Astrocyte of the spinal cord (primary cell): ENCODE data around the gene BCKDK.
A peak's percentile ranks its signal among the peaks of the same experiment; 100 is the strongest.

ENCODE experiments used
- DNase-seq: peaks from one replicate; pipeline ENCODE4 v3.0.0; 2011; ENCODE audit warnings: low read depth, low spot score
- H3K4me3 ChIP-seq: 2 replicates; pipeline ENCODE4 v1.5.1; 2011; ENCODE audit warnings: low read depth, mild to moderate bottlenecking, low read length, moderate library complexity
- in situ Hi-C: cut with HindIII; loops from 2 replicates; pipeline ENCODE4 v1.10.0; 2017; ENCODE audit warnings: low sequenced_read_pairs
- TF ChIP-seq, protein P1 (sequence below): IDR thresholded peaks from 2 replicates; pipeline ENCODE4 v1.5.1; 2012; ENCODE audit warnings: low read depth, mild to moderate bottlenecking, low read length, inconsistent platforms

The BCKDK gene

DNA sequence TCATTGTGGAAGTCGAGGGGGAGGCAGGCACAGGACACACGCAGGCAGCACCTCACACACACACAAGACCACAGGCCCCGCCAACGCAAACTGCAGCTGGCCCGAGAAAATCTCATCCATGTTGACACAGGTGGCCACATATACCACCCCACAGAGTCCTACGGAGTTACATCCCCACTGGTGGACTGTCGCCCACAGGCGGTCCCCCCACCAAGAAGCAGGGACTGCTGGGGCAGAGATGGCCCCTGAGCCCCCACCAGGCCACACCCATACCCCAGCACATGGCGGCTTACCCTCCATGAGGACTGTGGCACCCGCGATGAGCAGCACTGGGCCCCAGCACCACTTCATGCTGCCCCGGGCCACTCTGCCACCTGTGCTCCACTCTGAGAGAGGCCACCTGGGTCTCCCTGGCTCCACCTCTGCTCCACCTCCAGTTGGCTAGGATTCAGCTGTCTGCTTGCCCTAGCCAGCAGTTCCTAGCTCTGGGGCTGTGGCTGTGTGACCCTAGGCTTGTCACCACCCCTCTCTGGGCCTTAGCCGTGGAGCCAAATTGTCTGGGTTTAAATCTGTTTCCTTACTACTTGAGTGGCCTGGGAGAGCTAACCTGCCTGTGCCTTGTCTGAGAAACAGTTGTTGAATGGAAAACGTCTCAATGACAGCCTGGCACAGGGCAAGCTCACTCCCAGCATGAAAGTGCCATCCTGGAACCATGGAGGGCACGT, 19.6 kb upstream of the BCKDK start, which contains the start of gene PRSS53:
Gene PRSS53 (minus strand): TSS at position 485 of the 725 bp plus-strand sequence. CDS start 134 bp downstream, at position 351.
- in situ Hi-C loops = no loop called here
- no peak within 1 kb of the TSS for H3K4me3 ChIP-seq
- no peak for DNase-seq
- TF ChIP-seq, protein P1, sequence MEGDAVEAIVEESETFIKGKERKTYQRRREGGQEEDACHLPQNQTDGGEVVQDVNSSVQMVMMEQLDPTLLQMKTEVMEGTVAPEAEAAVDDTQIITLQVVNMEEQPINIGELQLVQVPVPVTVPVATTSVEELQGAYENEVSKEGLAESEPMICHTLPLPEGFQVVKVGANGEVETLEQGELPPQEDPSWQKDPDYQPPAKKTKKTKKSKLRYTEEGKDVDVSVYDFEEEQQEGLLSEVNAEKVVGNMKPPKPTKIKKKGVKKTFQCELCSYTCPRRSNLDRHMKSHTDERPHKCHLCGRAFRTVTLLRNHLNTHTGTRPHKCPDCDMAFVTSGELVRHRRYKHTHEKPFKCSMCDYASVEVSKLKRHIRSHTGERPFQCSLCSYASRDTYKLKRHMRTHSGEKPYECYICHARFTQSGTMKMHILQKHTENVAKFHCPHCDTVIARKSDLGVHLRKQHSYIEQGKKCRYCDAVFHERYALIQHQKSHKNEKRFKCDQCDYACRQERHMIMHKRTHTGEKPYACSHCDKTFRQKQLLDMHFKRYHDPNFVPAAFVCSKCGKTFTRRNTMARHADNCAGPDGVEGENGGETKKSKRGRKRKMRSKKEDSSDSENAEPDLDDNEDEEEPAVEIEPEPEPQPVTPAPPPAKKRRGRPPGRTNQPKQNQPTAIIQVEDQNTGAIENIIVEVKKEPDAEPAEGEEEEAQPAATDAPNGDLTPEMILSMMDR = no peak

DNA sequence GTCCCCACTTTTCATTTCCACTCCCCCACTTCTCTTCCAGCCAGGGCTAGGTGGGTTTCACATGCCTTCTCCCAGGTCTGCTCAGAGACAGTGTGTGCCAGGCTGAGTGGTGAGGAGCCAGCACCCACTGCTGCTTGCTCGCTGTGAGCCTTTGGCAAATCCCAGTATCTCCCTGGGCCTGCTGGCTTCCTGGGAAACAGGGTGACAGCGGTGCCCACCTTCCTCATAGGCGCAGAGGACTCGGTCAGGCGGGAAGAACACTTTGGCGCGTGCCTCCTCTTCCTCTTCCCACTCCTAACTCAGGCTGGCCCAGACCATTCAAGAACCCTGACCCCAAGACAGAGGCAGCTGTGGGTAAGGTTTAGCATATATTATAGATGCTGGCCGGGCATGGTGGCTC, 19.0 kb upstream of the BCKDK start:
- in situ Hi-C loops = no loop called here
- TF ChIP-seq, protein P1 = no peak

DNA sequence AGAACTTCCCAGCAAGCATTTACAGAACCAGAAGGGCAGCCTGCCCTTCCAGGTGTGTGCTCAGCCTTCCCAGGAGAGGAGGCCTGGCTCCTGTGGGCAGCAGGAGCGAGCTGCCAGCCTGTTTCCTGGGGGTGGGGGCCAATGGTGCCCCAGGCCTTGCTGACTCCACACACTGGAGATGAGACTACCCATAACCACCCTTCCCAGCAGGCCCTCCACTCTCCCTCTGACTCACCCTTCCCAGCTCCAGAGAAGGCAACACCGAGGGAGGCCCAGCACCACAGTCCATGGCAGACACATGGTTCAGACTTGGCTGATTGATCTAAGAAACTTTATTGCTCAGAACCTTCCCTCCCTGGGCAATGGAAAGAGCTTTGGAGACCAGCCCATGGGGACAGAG, 17.6 kb upstream of the BCKDK start:
- peak; percentile 73 for DNase-seq
- H3K4me3 ChIP-seq = no peak overlapping the region
- in situ Hi-C loops = no loop called here
- TF ChIP-seq, protein P1 = no peak

More for the DNA sequence above, 19.0 kb upstream of the BCKDK start:
- no peak overlapping the region for H3K4me3 ChIP-seq
- no peak for DNase-seq

DNA sequence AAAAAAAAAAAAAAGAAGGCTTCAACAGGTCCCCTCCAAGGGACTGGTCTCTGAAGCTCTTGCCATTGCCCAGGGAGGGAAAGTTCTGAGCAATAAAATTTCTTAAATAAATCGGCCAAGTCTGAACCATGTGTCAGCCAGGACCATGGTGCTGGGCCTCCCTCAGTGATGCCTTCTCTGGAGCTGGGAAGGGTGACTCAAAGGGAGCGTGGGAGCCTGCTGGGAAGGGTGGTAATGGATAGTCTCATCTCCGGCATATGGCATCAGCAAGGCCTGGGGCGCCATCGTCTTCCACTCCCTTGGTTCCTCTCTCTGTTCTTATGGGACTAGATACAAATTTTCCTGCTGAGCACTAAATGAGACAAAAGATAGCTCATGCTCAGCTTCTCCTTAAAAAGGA, 15.9 kb upstream of the BCKDK start:
- in situ Hi-C loops = no loop called here
- H3K4me3 ChIP-seq = no peak overlapping the region
- TF ChIP-seq, protein P1 = no peak
- peak; percentile 26 for DNase-seq

DNA sequence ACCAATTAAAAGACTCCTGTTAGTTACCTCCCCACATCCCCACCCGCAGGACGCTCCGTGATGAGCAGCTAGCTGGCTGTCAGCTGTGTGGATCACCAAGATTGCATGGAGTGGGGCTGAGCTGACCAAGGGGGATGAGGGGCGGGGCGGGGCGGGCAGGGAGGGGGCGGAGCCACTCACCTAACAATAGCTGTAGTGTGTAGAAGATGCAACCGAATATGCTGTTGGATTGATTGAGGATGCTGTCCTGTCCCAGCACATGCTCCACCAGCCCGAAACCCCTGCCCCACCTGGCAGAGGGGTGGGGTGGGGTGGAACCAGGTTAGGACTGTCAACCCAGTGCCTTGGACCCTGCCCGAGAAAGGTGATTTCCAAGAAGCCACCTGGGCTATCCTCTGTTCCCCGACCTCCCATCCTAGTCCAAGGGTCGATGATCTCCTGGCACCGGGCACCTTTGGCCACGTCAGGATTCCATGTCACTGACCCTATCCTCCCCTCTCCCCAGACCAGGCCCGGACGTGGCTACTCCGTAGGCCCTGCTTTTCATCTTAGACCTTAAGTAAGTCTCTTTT, 15.0 kb upstream of the BCKDK start:
- DNase-seq = peak; percentile 32
- TF ChIP-seq, protein P1 = no peak
- peak overlapping the region; percentile 87 for H3K4me3 ChIP-seq
- in situ Hi-C loops = no loop called here

DNA sequence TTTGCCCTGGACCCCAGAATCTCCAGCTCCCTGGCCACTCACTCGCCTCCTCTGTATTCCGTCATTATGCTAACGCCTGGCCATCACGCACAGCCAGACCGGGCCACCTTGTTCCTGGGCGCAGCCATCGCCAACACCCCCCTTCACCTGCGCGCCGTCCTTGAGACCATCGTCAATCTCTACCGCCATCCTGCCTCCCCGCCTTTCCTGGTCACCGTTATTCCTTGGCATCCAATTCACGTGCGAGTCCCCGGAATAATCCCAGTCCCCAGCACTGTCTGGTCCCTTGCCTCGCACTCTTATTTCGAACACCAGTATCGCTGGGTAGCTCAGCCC, 14.1 kb upstream of the BCKDK start:
- in situ Hi-C loops = no loop called here
- TF ChIP-seq, protein P1 = no peak
- DNase-seq = peak; percentile 19
- H3K4me3 ChIP-seq = peak overlapping the region; percentile 87
